MM.1S (cell line): Measurements from ENCODE around the gene SYT13.
"Not testable (repeated sequence)": the region's sequence is repeated elsewhere in the genome, so short reads cannot be mapped to it uniquely, and the experiment has no call there.

Experiments
- EZH2 ChIP-seq: fragments of 300-600 bp; sonication (generic); optimal IDR thresholded peaks from 2 replicates; pipeline ENCODE3; 2017; ENCODE audit warnings: low read depth, mild to moderate bottlenecking, antibody characterized with exemption, low read length, mixed read lengths
- EZH2phosphoT487 ChIP-seq: fragments of 300-600 bp; sonication (generic); IDR thresholded peaks from 2 replicates; pipeline ENCODE4 v1.6.1; 2018; ENCODE audit warnings: antibody characterized with exemption, low read length
- TF ChIP-seq, protein P1 (sequence below): fragments of 300-600 bp; sonication (generic); IDR thresholded peaks from 2 replicates; pipeline ENCODE4 v1.5.1; 2016; ENCODE audit warnings: antibody characterized with exemption, low read length, mixed read lengths

DNA sequence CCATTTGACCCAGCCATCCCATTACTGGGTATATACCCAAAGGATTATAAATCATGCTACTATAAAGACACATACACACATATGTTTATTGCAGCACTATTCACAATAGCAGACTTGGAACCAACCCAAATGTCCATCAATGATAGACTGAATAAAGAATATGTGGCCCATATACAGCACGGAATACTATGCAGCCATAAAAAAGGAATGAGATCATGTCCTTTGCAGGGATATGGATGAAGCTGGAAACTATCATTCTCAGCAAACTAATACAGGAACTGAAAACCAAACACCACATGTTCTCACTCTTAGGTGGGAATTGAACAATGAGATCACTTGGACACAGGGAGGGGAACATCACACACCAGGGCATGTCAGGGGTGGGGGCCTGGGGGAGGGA, 36.8 kb downstream of the SYT13 start:
- TF ChIP-seq, protein P1, sequence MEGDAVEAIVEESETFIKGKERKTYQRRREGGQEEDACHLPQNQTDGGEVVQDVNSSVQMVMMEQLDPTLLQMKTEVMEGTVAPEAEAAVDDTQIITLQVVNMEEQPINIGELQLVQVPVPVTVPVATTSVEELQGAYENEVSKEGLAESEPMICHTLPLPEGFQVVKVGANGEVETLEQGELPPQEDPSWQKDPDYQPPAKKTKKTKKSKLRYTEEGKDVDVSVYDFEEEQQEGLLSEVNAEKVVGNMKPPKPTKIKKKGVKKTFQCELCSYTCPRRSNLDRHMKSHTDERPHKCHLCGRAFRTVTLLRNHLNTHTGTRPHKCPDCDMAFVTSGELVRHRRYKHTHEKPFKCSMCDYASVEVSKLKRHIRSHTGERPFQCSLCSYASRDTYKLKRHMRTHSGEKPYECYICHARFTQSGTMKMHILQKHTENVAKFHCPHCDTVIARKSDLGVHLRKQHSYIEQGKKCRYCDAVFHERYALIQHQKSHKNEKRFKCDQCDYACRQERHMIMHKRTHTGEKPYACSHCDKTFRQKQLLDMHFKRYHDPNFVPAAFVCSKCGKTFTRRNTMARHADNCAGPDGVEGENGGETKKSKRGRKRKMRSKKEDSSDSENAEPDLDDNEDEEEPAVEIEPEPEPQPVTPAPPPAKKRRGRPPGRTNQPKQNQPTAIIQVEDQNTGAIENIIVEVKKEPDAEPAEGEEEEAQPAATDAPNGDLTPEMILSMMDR, result not testable (repeated sequence)
- TF ChIP-seq EZH2, EZH2phosphoT487: not testable (repeated sequence)
